ENCODE measurements around the gene NBPF1.
"Not testable (repeated sequence)": the region's sequence is repeated elsewhere in the genome, so short reads cannot be mapped to it uniquely, and the experiment has no call there.

Gene NBPF1

GRCh38 chr1:16642025-16642966 is 28.9 kb upstream of the NBPF1 start:
- not testable (repeated sequence) for FAIRE-seq; DNase-seq (ENCODE audit: insufficient read length, low spot score)

- not testable (repeated sequence) for DNase-seq (ENCODE audit: insufficient read length, low spot score); FAIRE-seq
These were observed 28.0 kb upstream of the NBPF1 start for GRCh38 chr1:16641159-16641975.

GRCh38 chr1:16639091-16640031 is 26.0 kb upstream of the NBPF1 start:
- not testable (repeated sequence) for DNase-seq (ENCODE audit: insufficient read length, low spot score); FAIRE-seq

GRCh38 chr1:16637941-16638778 is 24.8 kb upstream of the NBPF1 start:
- not testable (repeated sequence) for FAIRE-seq; DNase-seq (ENCODE audit: insufficient read length, low spot score)

GRCh38 chr1:16636551-16637195 is 23.3 kb upstream of the NBPF1 start:
- not testable (repeated sequence) for DNase-seq (ENCODE audit: insufficient read length, low spot score); FAIRE-seq

GRCh38 chr1:16635959-16636358 is 22.6 kb upstream of the NBPF1 start:
- not testable (repeated sequence) for DNase-seq (ENCODE audit: insufficient read length, low spot score); FAIRE-seq

GRCh38 chr1:16633540-16634282 is 20.3 kb upstream of the NBPF1 start:
- FAIRE-seq, result not testable (repeated sequence)

GRCh38 chr1:16632044-16632850 is 18.9 kb upstream of the NBPF1 start:
- not testable (repeated sequence) for DNase-seq (ENCODE audit: insufficient read length, low spot score); FAIRE-seq

More at GRCh38 chr1:16633540-16634282, 20.3 kb upstream of the NBPF1 start:
- DNase-seq (ENCODE audit: insufficient read length, low spot score), result not testable (repeated sequence)

- FAIRE-seq, result no peak
- DNase-seq (ENCODE audit: insufficient read length, low spot score), result no peak
These were observed 18.1 kb upstream of the NBPF1 start for GRCh38 chr1:16631248-16632043.

GRCh38 chr1:16630661-16631247 is 17.4 kb upstream of the NBPF1 start:
- DNase-seq (ENCODE audit: insufficient read length, low spot score) (no peak), FAIRE-seq (no peak)

- DNase-seq (ENCODE audit: insufficient read length, low spot score); FAIRE-seq: not testable (repeated sequence)
These were observed 16.7 kb upstream of the NBPF1 start for GRCh38 chr1:16629916-16630530.

- DNase-seq (ENCODE audit: insufficient read length, low spot score) (no peak), FAIRE-seq (no peak)
These were observed 15.2 kb upstream of the NBPF1 start for GRCh38 chr1:16628361-16629111.

- not testable (repeated sequence) for DNase-seq (ENCODE audit: insufficient read length, low spot score); FAIRE-seq
These were observed 13.1 kb upstream of the NBPF1 start for GRCh38 chr1:16626409-16626983.

Measured in GM19239 (cell line).